H1 (cell line): ENCODE data around the gene TMEM163. TPM values are rescaled to one million over a fixed set of nuclear protein-coding genes. Genes with fewer than 3 reads are reported as not detected.

Experiments used
- BCL11A ChIP-seq, 2 experiments: IDR thresholded peaks; one replicate each; pipeline ENCODE4 v1.6.1; 2011; ENCODE audit warnings: low read depth in 2 of 2, low read length in 2 of 2, mild to moderate bottlenecking in 2 of 2
- CTBP2 ChIP-seq: IDR thresholded peaks from 2 replicates; pipeline ENCODE4 v1.7.0; 2011; ENCODE audit warnings: borderline replicate concordance, mild to moderate bottlenecking, moderate library complexity, mixed read lengths, low read length; ENCODE audit not compliant: insufficient read depth, insufficient read length
- EZH2 ChIP-seq: fragments of 200-600 bp; sonication (generic); IDR thresholded peaks from 2 replicates; pipeline ENCODE4 v1.7.1; 2012; ENCODE audit warnings: low read depth, mild to moderate bottlenecking, moderate library complexity, low read length, inconsistent platforms; ENCODE audit not compliant: severe bottlenecking
- TAF7 ChIP-seq: optimal IDR thresholded peaks from 2 replicates; pipeline ENCODE3; 2011; ENCODE audit warnings: low read depth, mild to moderate bottlenecking, inconsistent platforms, low read length, moderate library complexity, borderline replicate concordance
- polyA plus RNA-seq, 7 experiments: library from polyadenylated mRNA; depleted of rRNA in 3 of 7; stranded (reverse) in 5 of 7; unstranded in 2 of 7; fragments of >200 nt in 5 of 7; fragments of 200-250 nt in 2 of 7; gene quantifications; 1 replicate in 5 of 7; 2 replicates in 1 of 7; 4 replicates in 1 of 7; pipeline versions ENCODE4 v1.2.1 to v1.2.3, GENCODE V29; 2011 to 2013; ENCODE audit warnings: missing spikeins in 2 of 7, mixed read lengths in 2 of 7
- total RNA-seq: library from RNA; stranded (reverse); fragmentation: NEBNext Ultra II Directional; extraction: Animal tissue kit (Norgen Biotek cat#: 25700); gene quantifications from 2 replicates; pipeline ENCODE4 v1.2.1, GENCODE V29; 2021

Gene TMEM163
- total and polyA plus RNA-seq, 2 of the 8 experiments (the other 6 are each of a cell fraction or from before 2014, with no cell fraction given): 2.8 to 3.2 TPM

- no peak for TF ChIP-seq BCL11A (IDR thresholded peaks at IDR 0.05; ENCODE audit: low read depth in 2 of 2, low read length in 2 of 2)
- no peak for TF ChIP-seq CTBP2
- TF ChIP-seq EZH2: no peak
- no peak for TF ChIP-seq TAF7
These were observed 96.7 kb downstream of the TMEM163 start (continued) for GRCh38 chr2:134621939-134622705.
